ENCODE measurements around the gene SPACA4.
"Not testable (repeated sequence)": the region's sequence is repeated elsewhere in the genome, so short reads cannot be mapped to it uniquely, and the experiment has no call there.

SPACA4 gene

DNA sequence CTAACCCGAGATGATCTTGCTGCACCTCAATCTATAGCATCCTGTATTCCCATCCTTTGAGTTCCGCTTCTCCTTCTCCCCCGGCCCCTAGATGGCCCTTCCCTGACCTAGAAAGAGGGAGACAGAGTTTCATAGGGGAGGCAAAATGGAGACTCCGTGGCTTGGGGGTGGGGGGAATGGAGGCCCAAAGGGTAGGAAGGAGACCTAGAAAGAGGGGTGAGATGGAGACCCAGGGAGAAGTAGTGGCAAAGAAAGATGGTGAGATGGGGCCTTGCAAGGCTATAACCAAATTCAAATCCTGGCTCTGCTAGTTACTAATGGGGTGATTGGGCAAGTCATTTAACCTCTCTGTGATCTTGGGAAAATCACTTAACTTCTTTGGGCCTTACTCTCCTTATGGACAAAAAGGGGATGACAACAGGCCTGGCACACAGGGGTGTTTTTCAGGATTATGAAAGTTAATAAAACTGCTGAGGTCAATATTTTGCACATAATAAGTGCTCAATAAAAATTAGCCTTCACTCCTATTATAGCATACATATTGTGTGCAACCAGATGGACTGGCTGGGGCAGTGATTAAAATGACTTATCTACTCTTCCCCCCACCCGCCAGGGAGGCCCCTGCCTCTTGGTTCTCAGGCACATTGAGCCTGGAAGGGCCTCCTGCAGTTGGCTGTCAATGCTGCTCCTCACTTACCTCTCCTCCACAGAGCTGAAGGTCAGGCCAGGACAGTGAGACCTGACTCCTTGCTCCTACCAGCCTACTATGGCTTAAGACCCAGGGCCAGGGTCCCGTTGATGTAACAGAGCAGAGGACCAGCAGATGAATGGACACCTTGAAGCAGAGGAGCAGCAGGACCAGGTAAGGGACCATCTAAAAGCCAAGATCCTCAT, 13.4 kb downstream of the SPACA4 start:
- no peak for DNase-seq

GRCh38 chr19:48623556-48624066, 17.1 kb downstream of the SPACA4 start:
- DNase-seq: no peak

GRCh38 chr19:48624067-48624594, 17.6 kb downstream of the SPACA4 start:
- peak; percentile 91 for DNase-seq

DNA sequence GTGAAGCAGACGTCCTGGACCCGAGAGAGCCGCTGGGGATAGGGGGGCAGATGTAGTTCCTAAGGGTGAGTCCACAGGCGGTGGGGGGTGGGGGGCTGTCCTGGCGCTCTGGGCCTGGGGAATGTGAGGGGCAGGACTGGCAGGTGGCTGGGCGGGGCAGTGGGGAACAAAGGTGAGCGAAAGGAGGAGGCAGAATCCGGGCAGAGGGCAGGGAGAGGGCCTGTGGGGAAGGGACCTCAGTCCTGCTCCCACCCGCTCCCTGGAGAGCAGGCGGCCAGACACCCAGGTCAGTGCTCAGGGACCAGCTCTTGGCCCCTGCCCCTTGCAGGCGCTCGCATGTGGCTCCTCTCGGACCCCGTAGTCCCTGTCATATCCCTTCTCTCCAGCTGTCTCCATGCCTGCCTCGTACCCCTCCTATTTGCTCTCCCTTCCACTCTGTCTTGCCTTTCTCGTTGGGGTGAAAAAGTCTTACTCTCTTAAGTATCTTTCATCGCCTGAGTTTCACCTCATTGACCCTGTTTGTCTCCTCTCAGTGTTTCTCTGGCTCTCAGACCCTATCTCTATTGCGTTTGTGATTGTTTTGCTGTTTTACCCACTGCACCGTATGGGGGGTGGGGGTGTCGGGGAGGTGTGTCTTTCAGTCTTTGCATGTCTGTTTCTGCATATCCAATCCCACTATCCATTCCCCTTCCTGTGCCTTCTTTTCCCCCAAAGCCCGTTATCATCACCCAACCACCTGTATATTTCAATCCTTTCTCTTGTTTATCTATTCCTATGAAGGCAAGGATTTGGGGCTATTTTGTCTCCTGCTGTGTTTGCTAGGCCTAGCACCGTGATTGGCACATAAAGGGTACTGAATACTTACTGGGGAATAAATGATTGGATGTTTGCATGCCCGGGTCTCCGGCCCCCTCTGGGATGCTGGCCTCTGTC, 18.5 kb downstream of the SPACA4 start:
- DNase-seq: no peak

DNA sequence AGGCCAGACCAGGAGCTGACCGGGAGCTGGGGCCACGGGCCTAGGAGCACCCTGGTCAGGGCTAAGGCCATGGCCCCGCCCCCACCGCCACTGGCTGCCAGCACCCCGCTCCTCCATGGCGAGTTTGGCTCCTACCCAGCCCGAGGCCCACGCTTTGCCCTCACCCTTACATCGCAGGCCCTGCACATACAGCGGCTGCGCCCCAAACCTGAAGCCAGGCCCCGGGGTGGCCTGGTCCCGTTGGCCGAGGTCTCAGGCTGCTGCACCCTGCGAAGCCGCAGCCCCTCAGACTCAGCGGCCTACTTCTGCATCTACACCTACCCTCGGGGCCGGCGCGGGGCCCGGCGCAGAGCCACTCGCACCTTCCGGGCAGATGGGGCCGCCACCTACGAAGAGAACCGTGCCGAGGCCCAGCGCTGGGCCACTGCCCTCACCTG, 19.4 kb downstream of the SPACA4 start:
- DNase-seq: no peak

DNA sequence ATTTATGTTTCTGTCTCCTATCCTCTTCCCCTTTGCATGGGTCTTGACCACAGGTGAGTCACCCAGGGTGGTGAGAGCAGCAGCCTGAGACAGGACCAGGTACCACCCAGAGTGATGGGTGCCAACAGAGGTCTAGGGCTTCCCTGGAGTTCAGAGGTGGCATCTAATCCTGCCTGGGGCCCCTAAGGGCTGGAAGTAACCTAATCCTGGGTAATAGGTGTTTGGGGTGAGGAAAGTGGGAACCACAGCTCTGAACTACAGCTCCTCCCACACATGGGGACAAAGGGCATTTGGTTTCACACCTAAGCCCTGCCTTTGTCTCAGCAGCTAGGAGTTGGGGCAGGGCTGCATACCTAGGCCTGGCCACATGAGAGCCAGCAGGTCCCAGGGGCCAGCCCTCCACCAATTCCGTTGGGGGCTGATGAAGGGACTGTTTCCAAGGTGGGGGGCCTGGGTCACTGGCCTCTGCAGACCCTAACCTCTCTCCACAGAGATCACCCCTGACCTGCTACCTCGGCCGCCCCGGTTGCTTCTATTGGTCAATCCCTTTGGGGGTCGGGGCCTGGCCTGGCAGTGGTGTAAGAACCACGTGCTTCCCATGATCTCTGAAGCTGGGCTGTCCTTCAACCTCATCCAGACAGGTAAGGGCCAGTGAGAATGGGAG, 20.8 kb downstream of the SPACA4 start:
- no peak for DNase-seq

DNA sequence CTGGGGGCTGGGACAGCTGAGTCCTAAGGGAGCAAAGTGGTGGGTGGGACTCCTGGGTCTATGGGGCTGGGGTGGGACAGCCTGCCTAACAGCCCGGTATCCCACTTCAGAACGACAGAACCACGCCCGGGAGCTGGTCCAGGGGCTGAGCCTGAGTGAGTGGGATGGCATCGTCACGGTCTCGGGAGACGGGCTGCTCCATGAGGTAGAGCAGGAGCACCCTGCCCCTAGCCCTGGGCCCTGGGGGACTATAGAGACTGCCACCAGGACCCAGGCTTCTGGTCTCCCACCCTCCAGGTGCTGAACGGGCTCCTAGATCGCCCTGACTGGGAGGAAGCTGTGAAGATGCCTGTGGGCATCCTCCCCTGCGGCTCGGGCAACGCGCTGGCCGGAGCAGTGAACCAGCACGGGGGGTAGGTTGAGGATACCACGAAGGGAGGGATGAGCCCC, 21.3 kb downstream of the SPACA4 start:
- DNase-seq: no peak

GRCh38 chr19:48628486-48629296, 22.1 kb downstream of the SPACA4 start:
- no peak for DNase-seq

- DNase-seq: no peak
Observed at GRCh38 chr19:48629297-48629598, 22.7 kb downstream of the SPACA4 start.

DNA sequence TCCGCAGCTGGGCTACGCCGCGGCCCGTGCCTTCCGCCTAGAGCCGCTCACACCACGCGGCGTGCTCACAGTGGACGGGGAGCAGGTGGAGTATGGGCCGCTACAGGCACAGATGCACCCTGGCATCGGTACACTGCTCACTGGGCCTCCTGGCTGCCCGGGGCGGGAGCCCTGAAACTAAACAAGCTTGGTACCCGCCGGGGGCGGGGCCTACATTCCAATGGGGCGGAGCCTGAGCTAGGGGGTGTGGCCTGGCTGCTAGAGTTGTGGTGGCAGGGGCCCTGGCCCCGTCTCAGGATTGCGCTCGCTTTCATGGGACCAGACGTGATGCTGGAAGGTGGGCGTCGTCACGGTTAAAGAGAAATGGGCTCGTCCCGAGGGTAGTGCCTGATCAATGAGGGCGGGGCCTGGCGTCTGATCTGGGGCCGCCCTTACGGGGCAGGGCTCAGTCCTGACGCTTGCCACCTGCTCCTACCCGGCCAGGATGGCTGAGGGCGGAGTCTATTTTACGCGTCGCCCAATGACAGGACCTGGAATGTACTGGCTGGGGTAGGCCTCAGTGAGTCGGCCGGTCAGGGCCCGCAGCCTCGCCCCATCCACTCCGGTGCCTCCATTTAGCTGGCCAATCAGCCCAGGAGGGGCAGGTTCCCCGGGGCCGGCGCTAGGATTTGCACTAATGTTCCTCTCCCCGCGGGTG, 23.2 kb downstream of the SPACA4 start:
- no peak for DNase-seq

GRCh38 chr19:48630296-48631063, 23.9 kb downstream of the SPACA4 start:
- no peak for DNase-seq

- no peak for DNase-seq
Observed at GRCh38 chr19:48631225-48631624, 24.7 kb downstream of the SPACA4 start.

DNA sequence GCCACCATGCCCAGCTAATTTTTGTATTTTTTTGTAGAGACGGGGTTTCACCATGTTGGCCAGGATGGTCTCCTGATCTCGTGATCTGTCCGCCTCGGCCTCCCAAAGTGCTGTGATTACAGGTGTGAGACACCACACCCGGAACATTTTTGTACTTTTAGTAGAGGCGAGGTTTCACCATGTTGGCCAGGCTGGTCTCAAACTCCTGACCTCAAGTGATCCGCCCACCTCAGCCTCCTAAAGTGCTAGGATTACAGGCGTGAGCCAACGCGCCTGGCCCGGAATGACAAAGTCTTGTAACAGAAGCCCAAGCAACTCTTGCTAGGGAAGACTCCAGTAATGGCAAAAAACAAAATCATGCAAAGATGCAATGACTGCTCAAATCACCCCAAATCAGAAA, 25.7 kb downstream of the SPACA4 start:
- DNase-seq: not testable (repeated sequence)

DNA sequence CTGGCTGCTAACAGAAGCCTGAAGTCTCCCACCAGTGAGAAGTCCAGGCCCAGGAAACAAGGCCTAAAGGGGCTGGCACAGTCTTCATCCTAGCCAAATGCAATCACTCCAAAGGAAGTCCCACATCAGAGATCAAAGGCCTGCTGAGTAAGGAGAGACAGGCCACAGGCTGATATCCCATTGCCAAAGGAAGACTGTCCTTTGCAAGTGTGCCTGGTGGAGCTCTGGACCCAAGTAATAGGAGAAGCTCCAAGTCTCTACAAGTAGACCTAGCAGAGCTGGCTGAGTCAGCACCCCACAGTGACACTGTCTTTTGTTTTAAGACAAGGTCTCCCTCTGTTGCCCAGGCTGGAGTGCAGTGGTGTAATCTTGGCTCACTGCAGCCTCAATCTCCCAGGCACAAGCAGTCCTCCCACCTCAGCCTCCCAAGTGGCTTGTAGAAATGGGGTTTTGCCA, 26.2 kb downstream of the SPACA4 start:
- DNase-seq: no peak

- no peak for DNase-seq
Observed at GRCh38 chr19:48633148-48634035, 26.9 kb downstream of the SPACA4 start.

DNA sequence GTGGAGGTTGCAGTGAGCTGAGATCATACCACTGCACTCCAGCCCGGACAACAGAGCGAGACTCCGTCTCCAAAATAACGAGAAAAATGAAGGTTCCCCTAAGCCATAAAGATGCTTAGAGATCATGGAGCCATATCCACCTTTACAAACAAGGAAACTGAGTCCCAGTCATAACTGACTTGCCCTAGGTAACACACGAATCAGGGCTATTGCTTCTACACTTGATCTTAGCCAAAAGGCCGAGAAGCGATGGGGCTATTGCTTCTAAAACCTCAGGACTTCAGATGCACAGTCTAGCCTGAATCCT, 27.4 kb downstream of the SPACA4 start:
- no peak for DNase-seq

DNA sequence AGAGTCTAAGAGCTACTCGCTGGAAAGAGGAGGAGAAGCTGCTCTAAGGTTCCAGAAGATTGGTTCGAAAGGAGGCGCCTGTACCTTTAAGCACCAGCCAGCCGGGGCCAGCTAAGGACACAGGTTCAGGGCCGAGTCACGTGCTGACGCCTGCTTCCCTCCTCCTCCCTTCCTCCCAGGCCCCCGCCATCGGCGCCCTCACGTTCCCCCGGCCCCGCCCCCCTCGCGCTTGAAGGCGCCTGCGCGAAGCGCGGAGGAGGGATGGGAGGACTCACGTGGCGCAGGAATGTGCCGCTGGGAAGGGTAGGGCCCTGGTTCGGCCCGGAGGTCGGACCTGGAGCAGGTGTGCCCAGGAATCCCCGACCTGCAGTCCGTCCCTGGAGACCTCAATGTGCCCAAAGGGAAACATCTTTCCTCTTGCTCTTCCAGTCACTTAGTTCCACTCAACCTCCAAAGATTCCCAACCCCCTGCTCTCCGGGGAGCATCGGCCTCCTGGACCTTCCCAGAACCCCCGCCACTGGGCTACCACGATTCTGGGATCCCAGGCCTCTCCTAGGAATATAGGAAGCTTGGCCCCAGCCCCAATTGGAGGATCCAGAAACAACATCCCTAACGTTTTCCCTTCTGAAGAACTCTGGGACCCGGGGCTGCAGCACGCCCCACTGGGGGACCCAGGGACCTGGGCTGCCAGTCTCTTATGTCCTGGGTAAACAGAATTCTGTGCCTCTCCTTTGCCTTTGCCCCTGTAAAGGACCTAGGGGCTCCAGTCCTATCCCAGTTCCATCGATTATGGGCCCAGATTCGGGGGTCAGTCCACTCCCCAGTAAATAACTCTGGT, 28.1 kb downstream of the SPACA4 start:
- DNase-seq: peak; percentile 83

GRCh38 chr19:48635263-48635965, 28.9 kb downstream of the SPACA4 start:
- peak; percentile 63 for DNase-seq
